HG03039 (cell line): ENCODE measurements around the gene C1orf21.

ENCODE experiments used
- ATAC-seq: cut with Tn5 transposase; IDR thresholded peaks from one replicate; pipeline ENCODE4 v1.9.1; 2021; ENCODE audit warnings: mild to moderate bottlenecking, moderate library complexity; ENCODE audit not compliant: unreplicated experiment

Gene C1orf21

DNA sequence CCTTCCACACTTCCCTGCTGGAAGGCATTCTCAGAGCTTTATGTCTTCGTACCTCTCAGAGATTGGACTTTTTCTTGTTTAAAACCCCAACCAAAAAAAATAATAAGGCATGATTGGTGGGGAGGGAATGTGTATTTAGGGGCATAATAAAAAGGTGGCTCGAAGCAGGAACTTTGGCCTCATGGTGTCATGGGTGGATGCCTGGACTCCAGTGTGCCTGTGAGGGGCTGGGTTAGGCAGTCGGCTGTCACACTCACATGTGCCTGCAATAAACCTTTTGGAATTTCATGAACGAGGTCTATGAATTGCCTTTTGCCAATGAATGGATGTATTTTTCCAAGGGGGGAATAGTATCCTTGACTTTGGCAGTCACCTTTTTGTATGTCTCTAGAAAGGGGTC is 236.6 kb downstream of the C1orf21 start:
- no peak for ATAC-seq

GRCh38 chr1:184624051-184624450 is 237.2 kb downstream of the C1orf21 start:
- no peak for ATAC-seq

- ATAC-seq = no peak
These were observed 237.8 kb downstream of the C1orf21 start for GRCh38 chr1:184624626-184625025.

GRCh38 chr1:184625271-184625670 is 238.4 kb downstream of the C1orf21 start:
- no peak for ATAC-seq

- no peak for ATAC-seq
These were observed 239.5 kb downstream of the C1orf21 start for GRCh38 chr1:184626076-184627006.

GRCh38 chr1:184627007-184627341 is 240.1 kb downstream of the C1orf21 start:
- ATAC-seq = no peak

GRCh38 chr1:184629266-184629665 is 242.4 kb downstream of the C1orf21 start:
- ATAC-seq = no peak

- ATAC-seq = no peak
These were observed 243.8 kb downstream of the C1orf21 start for GRCh38 chr1:184630679-184631060.

DNA sequence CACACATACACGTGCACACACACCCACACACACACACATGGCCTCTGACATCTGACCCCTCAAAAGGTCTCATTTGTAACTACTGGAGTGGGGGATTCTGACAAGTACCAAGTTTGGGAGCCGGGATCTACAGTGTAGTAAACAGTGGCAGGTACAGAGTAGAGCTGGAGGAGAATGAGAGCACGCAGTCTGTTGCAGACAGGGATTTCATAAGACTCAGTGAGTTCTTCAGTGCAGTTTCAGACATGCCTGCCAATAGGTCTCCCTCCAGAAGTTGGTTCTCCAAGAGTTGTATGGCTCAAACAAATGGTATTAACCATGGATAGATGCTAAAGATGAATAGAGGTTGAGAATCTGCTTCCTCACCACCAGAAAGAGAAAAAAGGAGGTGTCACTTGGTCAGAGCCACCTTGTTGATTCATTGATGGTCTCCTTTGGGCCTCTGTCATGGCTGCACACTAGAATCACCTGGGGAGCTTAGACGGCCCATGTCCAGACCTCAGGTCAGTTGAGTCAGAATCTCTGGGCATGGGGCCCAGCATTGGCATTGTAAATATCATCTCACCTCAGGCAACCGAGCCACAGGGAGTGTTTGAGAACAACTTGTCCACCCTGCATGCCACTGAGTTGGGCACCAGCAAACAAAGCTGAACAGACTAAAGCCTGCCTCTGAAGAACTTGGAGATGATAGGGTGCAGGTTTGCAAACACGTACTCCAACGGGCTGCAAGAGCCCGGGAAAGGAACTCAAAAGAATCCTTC is 245.8 kb downstream of the C1orf21 start:
- no peak for ATAC-seq

GRCh38 chr1:184633785-184634184 is 247.0 kb downstream of the C1orf21 start:
- ATAC-seq = no peak

GRCh38 chr1:184634296-184634695 is 247.5 kb downstream of the C1orf21 start:
- ATAC-seq = no peak

- ATAC-seq = no peak
These were observed 248.6 kb downstream of the C1orf21 start for GRCh38 chr1:184635347-184635979.

GRCh38 chr1:184635980-184636431 is 249.2 kb downstream of the C1orf21 start:
- no peak for ATAC-seq

- ATAC-seq = no peak
These were observed 250.9 kb downstream of the C1orf21 start for GRCh38 chr1:184637664-184638240.

DNA sequence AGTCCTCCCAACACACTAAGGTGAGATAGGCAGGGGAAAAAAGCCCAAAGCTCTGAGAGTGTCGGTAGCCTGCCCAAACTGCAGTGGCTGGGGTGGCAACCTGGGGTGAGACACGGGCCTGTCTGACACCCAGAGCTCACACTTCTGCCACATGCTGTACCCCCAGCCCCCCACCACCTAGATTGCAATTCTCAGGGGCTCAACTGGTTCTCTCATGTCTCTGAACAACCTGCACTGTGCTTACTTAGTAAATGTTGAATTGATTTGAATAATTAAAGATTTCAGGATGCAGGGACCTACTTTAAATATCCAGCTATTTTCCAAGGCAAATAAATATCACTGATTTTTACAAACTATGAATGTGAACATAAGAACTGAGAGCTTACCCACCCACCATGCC is 252.4 kb downstream of the C1orf21 start:
- ATAC-seq = no peak

DNA sequence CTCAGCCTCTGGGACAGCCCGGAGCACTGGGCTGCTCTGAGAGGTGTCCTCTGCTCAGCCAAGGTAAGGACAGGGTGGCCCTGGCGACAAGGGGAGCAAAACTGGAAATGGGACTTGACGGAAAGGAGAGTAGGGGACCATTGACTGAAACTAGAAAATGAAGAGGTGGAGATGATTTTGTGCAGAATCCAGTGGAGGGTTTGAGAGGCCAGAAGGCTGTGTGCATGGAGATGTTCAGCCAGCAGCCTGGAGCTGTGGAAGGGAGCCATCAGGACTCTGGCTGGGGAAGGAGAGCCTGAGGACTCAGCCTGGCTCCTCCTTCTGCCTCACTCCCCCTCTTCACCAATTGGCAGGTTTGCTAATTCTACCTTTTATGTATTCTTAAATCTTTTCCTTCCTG is 253.7 kb downstream of the C1orf21 start:
- no peak for ATAC-seq

DNA sequence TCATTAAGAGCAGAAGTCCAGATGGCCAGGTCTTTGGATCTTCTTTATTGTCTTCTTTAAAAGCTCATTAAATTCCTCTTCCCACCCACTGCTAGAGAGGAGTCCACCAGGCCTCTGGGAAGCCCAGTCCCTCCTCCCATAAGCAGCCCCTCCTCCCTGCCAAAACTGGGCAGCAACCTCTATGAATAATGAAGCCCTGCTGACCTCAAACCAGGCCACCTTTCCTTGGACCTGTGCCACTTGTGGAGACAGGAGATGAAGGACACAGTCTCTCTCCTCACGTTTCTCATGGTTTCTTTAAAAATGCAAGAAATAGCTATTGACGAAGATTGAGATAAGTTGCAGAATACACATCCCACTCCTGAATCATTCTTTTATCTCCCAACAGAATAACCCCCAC is 255.1 kb downstream of the C1orf21 start:
- no peak for ATAC-seq

- no peak for ATAC-seq
These were observed 256.8 kb downstream of the C1orf21 start for GRCh38 chr1:184643661-184644060.

- ATAC-seq = no peak
These were observed 257.9 kb downstream of the C1orf21 start for GRCh38 chr1:184644771-184645170.

- no peak for ATAC-seq
These were observed 259.4 kb downstream of the C1orf21 start for GRCh38 chr1:184646178-184646701.

- no peak for ATAC-seq
These were observed 260.0 kb downstream of the C1orf21 start for GRCh38 chr1:184646824-184647223.
